ENCODE measurements around the gene LMNB1. TPM values are rescaled to one million over a fixed set of nuclear protein-coding genes. Genes with fewer than 3 reads are reported as not detected.

Gene LMNB1
- total RNA-seq, 3 donors from 2014 or later = 14.1 to 81.8 (median 30.6) TPM

DNA sequence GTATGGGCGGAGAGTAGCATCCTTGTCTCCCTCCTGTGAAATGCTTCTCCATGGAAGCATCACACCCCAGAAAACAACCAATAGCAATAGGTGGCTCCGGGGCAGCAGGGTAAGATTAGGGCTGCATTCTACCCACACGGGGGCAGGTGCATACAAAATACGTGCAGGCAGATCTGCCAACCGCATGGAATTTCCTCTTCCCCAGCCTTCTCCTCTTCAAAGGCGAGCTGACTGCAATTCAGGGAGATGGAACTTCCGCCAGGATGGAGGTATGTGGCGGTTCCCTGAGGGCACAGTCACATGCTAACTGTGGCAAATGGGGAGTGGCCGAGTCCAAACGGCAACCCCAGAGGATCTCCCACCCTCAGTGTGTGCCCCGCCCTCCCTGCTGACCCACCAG lies 81.5 kb downstream of the LMNB1 start:
- intact Hi-C loops (cut with DNase I, micrococcal nuclease) = no loop called here
- ATAC-seq (no peak), DNase-seq (no peak)

GRCh38 chr5:126863402-126863801 lies 86.5 kb downstream of the LMNB1 start:
- DNase-seq = no peak
- intact Hi-C loops (cut with DNase I, micrococcal nuclease) = no loop called here
- Histone ChIP-seq H3K36me3 (ENCODE audit: low read depth) (no peaks in the 10 kb centered on the region), H3K9me3 (no peaks in the 10 kb centered on the region), H3K4me1 (ENCODE audit: low read depth) (no peaks in the 10 kb centered on the region), H3K4me3 (no peak overlapping the region)
- no peak for ATAC-seq
- no peak for TF ChIP-seq CTCF (IDR thresholded peaks at IDR 0.05)

More for the DNA sequence above, 81.5 kb downstream of the LMNB1 start:
- no peaks in the 10 kb centered on the region for H3K4me1 ChIP-seq (ENCODE audit: low read depth)
- H3K4me3 ChIP-seq = no peak overlapping the region
- no peak for TF ChIP-seq CTCF (IDR thresholded peaks at IDR 0.05)
- no peaks in the 10 kb centered on the region for H3K9me3 ChIP-seq
- H3K36me3 ChIP-seq (ENCODE audit: low read depth) = no peaks in the 10 kb centered on the region

GRCh38 chr5:126864042-126864688 lies 87.2 kb downstream of the LMNB1 start:
- H3K4me3 ChIP-seq = no peak overlapping the region
- no peaks in the 10 kb centered on the region for H3K4me1 ChIP-seq (ENCODE audit: low read depth)
- DNase-seq (no peak), ATAC-seq (no peak)
- no peaks in the 10 kb centered on the region for H3K36me3 ChIP-seq (ENCODE audit: low read depth)
- intact Hi-C loops (cut with DNase I, micrococcal nuclease) = no loop called here
- no peak for TF ChIP-seq CTCF (IDR thresholded peaks at IDR 0.05)
- no peaks in the 10 kb centered on the region for H3K9me3 ChIP-seq

GRCh38 chr5:126865299-126865698 lies 88.4 kb downstream of the LMNB1 start:
- intact Hi-C loops (cut with DNase I, micrococcal nuclease) = no loop called here
- H3K4me3 ChIP-seq = no peak overlapping the region
- TF ChIP-seq CTCF (IDR thresholded peaks at IDR 0.05) = no peak
- H3K9me3 ChIP-seq = no peaks in the 10 kb centered on the region
- ATAC-seq (no peak), DNase-seq (no peak)
- no peaks in the 10 kb centered on the region for H3K36me3 ChIP-seq (ENCODE audit: low read depth)
- no peaks in the 10 kb centered on the region for H3K4me1 ChIP-seq (ENCODE audit: low read depth)

DNA sequence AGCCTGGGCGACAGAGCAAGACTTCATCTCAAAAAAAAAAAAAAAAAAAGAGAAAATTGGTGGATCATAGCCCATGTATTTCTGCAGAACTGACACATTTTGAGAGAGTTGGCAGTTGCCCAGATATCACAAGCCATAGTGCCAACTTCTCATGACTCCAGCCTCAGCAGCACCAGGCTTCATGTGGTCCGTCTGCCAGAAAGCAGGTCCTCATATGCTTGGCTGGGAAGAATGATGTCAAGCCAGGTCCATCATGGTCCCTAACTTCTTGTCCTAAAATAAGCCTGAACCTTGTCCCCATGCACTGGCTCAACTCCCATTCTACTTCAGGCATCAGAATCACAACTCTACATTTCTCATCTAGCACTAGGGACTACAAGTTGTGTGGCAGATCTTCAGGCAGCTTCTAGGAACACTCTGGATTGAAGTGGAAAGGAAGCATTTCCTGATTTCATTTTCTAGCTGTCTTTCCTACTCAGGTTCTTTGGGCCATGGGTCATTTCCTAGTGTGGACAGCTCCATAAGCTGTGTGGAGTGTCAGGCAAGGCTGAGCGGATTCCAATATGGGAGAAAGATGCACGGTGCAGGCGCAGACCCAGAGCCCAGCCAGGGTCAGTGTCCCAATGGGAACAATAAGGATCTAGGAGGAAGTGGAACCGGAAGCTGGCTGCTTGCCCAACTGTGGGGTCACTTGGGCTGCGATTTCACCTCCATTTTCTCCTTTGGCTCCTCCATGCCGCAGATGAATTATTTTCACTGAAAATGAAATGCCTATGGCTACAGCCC lies 90.1 kb downstream of the LMNB1 start:
- DNase-seq (no peak), ATAC-seq (no peak)
- H3K4me3 ChIP-seq = no peak overlapping the region
- H3K4me1 ChIP-seq (ENCODE audit: low read depth) = no peaks in the 10 kb centered on the region
- intact Hi-C loops (cut with DNase I, micrococcal nuclease) = no loop called here
- TF ChIP-seq CTCF (IDR thresholded peaks at IDR 0.05) = no peak
- H3K9me3 ChIP-seq = no peaks in the 10 kb centered on the region
- H3K36me3 ChIP-seq (ENCODE audit: low read depth) = no peaks in the 10 kb centered on the region

Measured in mucosa of descending colon (tissue), 3 donors.